Measurements from ENCODE around the gene CDH2. TPM values are rescaled to one million over a fixed set of nuclear protein-coding genes. Genes with fewer than 3 reads are reported as not detected.

Gene CDH2
- total RNA-seq, 1 donor = 75.6 TPM

GRCh38 chr18:28045880-28046279, 131.1 kb downstream of the CDH2 start:
- no peaks in the 10 kb centered on the region for H3K27me3 ChIP-seq (ENCODE audit: insufficient read depth, low read length)
- no peak overlapping the region for H2AFZ ChIP-seq (ENCODE audit: low read length)
- no peak overlapping the region for H3K4me3 ChIP-seq (ENCODE audit: insufficient read depth, low read length)
- H3K4me2 ChIP-seq (ENCODE audit: insufficient read depth, low read length) = peak overlapping the region; percentile 28
- no peak for DNase-seq (ENCODE audit: insufficient read length, low spot score, missing footprints)
- peaks cover 58% of the 10 kb centered on the region for H3K79me2 ChIP-seq (ENCODE audit: insufficient read depth, low read length)
- no peaks in the 10 kb centered on the region for H3K9me3 ChIP-seq (ENCODE audit: low read depth, low read length)
- no peaks in the 10 kb centered on the region for H3K36me3 ChIP-seq (ENCODE audit: insufficient read depth, low read length)
- peak overlapping the region; percentile 27 for H3K27ac ChIP-seq (ENCODE audit: low read depth, low read length)
- no peaks in the 10 kb centered on the region for H4K20me1 ChIP-seq (ENCODE audit: insufficient read depth, low read length)
- H3K4me1 ChIP-seq (ENCODE audit: insufficient read depth, low read length) = peaks cover 24% of the 10 kb centered on the region
- no peak for TF ChIP-seq CTCF (IDR thresholded peaks at IDR 0.05; ENCODE audit: extremely low read depth, low read depth, low read length)

GRCh38 chr18:28045176-28045810, 131.6 kb downstream of the CDH2 start:
- H3K4me2 ChIP-seq (ENCODE audit: insufficient read depth, low read length) = peak overlapping the region; percentile 28
- H3K9me3 ChIP-seq (ENCODE audit: low read depth, low read length) = no peaks in the 10 kb centered on the region
- H4K20me1 ChIP-seq (ENCODE audit: insufficient read depth, low read length) = no peaks in the 10 kb centered on the region
- no peak for TF ChIP-seq CTCF (IDR thresholded peaks at IDR 0.05; ENCODE audit: extremely low read depth, low read depth, low read length)
- peaks cover 64% of the 10 kb centered on the region for H3K79me2 ChIP-seq (ENCODE audit: insufficient read depth, low read length)
- H3K27ac ChIP-seq (ENCODE audit: low read depth, low read length) = peak overlapping the region; percentile 27
- H3K36me3 ChIP-seq (ENCODE audit: insufficient read depth, low read length) = no peaks in the 10 kb centered on the region
- no peak overlapping the region for H3K4me3 ChIP-seq (ENCODE audit: insufficient read depth, low read length)
- no peak for DNase-seq (ENCODE audit: insufficient read length, low spot score, missing footprints)
- no peak overlapping the region for H2AFZ ChIP-seq (ENCODE audit: low read length)
- peaks cover 30% of the 10 kb centered on the region for H3K4me1 ChIP-seq (ENCODE audit: insufficient read depth, low read length)
- no peaks in the 10 kb centered on the region for H3K27me3 ChIP-seq (ENCODE audit: insufficient read depth, low read length)

- Histone ChIP-seq H3K27me3 (ENCODE audit: insufficient read depth, low read length) (no peaks in the 10 kb centered on the region), H3K4me2 (ENCODE audit: insufficient read depth, low read length) (no peak overlapping the region), H3K27ac (ENCODE audit: low read depth, low read length) (no peak overlapping the region), H2AFZ (ENCODE audit: low read length) (no peak overlapping the region), H3K9me3 (ENCODE audit: low read depth, low read length) (no peaks in the 10 kb centered on the region), H3K79me2 (ENCODE audit: insufficient read depth, low read length) (peaks cover 66% of the 10 kb centered on the region), H3K36me3 (ENCODE audit: insufficient read depth, low read length) (no peaks in the 10 kb centered on the region), H4K20me1 (ENCODE audit: insufficient read depth, low read length) (no peaks in the 10 kb centered on the region), H3K4me3 (ENCODE audit: insufficient read depth, low read length) (no peak overlapping the region), H3K4me1 (ENCODE audit: insufficient read depth, low read length) (peaks cover 30% of the 10 kb centered on the region)
- no peak for TF ChIP-seq CTCF (IDR thresholded peaks at IDR 0.05; ENCODE audit: extremely low read depth, low read depth, low read length)
- DNase-seq (ENCODE audit: insufficient read length, low spot score, missing footprints) = no peak
Measured at GRCh38 chr18:28044036-28044435, 132.9 kb downstream of the CDH2 start.

GRCh38 chr18:28043631-28044030, 133.3 kb downstream of the CDH2 start:
- H3K79me2 ChIP-seq (ENCODE audit: insufficient read depth, low read length) = peaks cover 65% of the 10 kb centered on the region
- TF ChIP-seq CTCF (IDR thresholded peaks at IDR 0.05; ENCODE audit: extremely low read depth, low read depth, low read length) = no peak
- H3K4me1 ChIP-seq (ENCODE audit: insufficient read depth, low read length) = peaks cover 33% of the 10 kb centered on the region
- no peak overlapping the region for H2AFZ ChIP-seq (ENCODE audit: low read length)
- no peak overlapping the region for H3K4me3 ChIP-seq (ENCODE audit: insufficient read depth, low read length)
- no peak overlapping the region for H3K4me2 ChIP-seq (ENCODE audit: insufficient read depth, low read length)
- DNase-seq (ENCODE audit: insufficient read length, low spot score, missing footprints) = no peak
- no peaks in the 10 kb centered on the region for H3K36me3 ChIP-seq (ENCODE audit: insufficient read depth, low read length)
- H3K27ac ChIP-seq (ENCODE audit: low read depth, low read length) = no peak overlapping the region
- no peaks in the 10 kb centered on the region for H4K20me1 ChIP-seq (ENCODE audit: insufficient read depth, low read length)
- no peaks in the 10 kb centered on the region for H3K27me3 ChIP-seq (ENCODE audit: insufficient read depth, low read length)
- H3K9me3 ChIP-seq (ENCODE audit: low read depth, low read length) = no peaks in the 10 kb centered on the region
